Osteoblast (primary cell): ENCODE measurements around the gene BDH1. TPM values are rescaled to one million over a fixed set of nuclear protein-coding genes. Genes with fewer than 3 reads are reported as not detected.
A peak's percentile ranks its signal among the peaks of the same experiment; 100 is the strongest.
"Not testable (repeated sequence)": the region's sequence is repeated elsewhere in the genome, so short reads cannot be mapped to it uniquely, and the experiment has no call there.

Experiments used
- DNase-seq: peaks from one replicate; pipeline ENCODE4 v3.0.0; 2011; ENCODE audit warnings: low spot score, mixed read lengths; ENCODE audit not compliant: insufficient read length; ENCODE audit errors: missing footprints
- H2AFZ ChIP-seq: 2 replicates; pipeline ENCODE4 v1.6.0; 2011; ENCODE audit warnings: mild to moderate bottlenecking, low read length
- H3K27ac ChIP-seq: 2 replicates; pipeline ENCODE4 v1.5.1; 2011; ENCODE audit warnings: mild to moderate bottlenecking, low read depth, low read length, moderate library complexity
- H3K27me3 ChIP-seq: 2 replicates; pipeline ENCODE4 v1.6.0; 2012; ENCODE audit warnings: mild to moderate bottlenecking, control low read depth, inconsistent platforms, low read length, moderate library complexity; ENCODE audit not compliant: insufficient read depth
- H3K36me3 ChIP-seq: 2 replicates; pipeline ENCODE4 v1.5.1; 2011; ENCODE audit warnings: mild to moderate bottlenecking, low read length, control low read depth, moderate library complexity; ENCODE audit not compliant: insufficient read depth
- H3K4me1 ChIP-seq: 2 replicates; pipeline ENCODE4 v1.5.1; 2011; ENCODE audit warnings: mild to moderate bottlenecking, low read length, control low read depth, moderate library complexity; ENCODE audit not compliant: insufficient read depth
- H3K4me2 ChIP-seq: 2 replicates; pipeline ENCODE4 v1.6.0; 2011; ENCODE audit warnings: mild to moderate bottlenecking, low read length; ENCODE audit not compliant: insufficient read depth
- H3K4me3 ChIP-seq: fragments of 200-600 bp; sonication (generic); 3 replicates; pipeline ENCODE4 v1.5.1; 2012; ENCODE audit warnings: mild to moderate bottlenecking, low read length, inconsistent platforms; ENCODE audit not compliant: insufficient read depth
- H3K79me2 ChIP-seq: 2 replicates; pipeline ENCODE4 v1.6.0; 2012; ENCODE audit warnings: mild to moderate bottlenecking, low read length, control low read depth, inconsistent platforms; ENCODE audit not compliant: insufficient read depth
- H3K9me3 ChIP-seq: 2 replicates; pipeline ENCODE4 v1.5.1; 2011; ENCODE audit warnings: low read depth, low read length, control low read depth
- H4K20me1 ChIP-seq: 2 replicates; pipeline ENCODE4 v1.6.0; 2012; ENCODE audit warnings: mild to moderate bottlenecking, low read length, control low read depth; ENCODE audit not compliant: insufficient read depth
- total RNA-seq: library from RNA; depleted of rRNA; stranded (reverse); fragments of >200 nt; gene quantifications from 2 replicates; pipeline ENCODE4 v1.2.3, GENCODE V29; 2012
- TF ChIP-seq, protein P1 (sequence below): IDR thresholded peaks from 2 replicates; pipeline ENCODE4 v1.5.1; 2011; ENCODE audit warnings: mild to moderate bottlenecking, low read depth, low read length, moderate library complexity; ENCODE audit errors: extremely low read depth

BDH1 gene
- total RNA-seq, 1 donor, result 5.8 TPM

DNA sequence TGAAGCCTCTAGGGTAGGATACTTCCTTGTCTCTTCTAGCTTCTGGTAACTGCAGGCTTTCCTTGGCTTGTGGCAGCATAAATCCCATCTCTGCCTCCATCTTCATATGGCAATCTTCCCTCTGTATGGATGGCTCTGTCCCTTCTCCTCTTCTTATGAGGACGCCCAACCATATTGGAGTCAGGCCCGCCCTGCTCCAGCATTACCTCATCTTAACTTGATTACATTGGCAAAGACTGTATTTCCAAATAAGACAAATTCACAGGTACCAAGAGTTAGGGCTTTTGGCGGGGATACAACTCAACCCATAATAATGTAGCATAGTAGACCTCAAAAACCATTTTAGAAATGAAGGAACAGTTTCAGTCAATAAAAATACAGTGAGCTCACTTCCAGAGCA is 75.4 kb downstream of the BDH1 start:
- Histone ChIP-seq H3K79me2 (no peaks in the 10 kb centered on the region), H3K27me3 (no peaks in the 10 kb centered on the region), H3K4me1 (peaks cover 24% of the 10 kb centered on the region), H3K4me3 (no peak overlapping the region), H2AFZ (no peak overlapping the region), H4K20me1 (no peaks in the 10 kb centered on the region), H3K9me3 (no peaks in the 10 kb centered on the region), H3K4me2 (no peak overlapping the region), H3K36me3 (no peaks in the 10 kb centered on the region), H3K27ac (no peak overlapping the region)
- no peak for DNase-seq
- TF ChIP-seq, protein P1, sequence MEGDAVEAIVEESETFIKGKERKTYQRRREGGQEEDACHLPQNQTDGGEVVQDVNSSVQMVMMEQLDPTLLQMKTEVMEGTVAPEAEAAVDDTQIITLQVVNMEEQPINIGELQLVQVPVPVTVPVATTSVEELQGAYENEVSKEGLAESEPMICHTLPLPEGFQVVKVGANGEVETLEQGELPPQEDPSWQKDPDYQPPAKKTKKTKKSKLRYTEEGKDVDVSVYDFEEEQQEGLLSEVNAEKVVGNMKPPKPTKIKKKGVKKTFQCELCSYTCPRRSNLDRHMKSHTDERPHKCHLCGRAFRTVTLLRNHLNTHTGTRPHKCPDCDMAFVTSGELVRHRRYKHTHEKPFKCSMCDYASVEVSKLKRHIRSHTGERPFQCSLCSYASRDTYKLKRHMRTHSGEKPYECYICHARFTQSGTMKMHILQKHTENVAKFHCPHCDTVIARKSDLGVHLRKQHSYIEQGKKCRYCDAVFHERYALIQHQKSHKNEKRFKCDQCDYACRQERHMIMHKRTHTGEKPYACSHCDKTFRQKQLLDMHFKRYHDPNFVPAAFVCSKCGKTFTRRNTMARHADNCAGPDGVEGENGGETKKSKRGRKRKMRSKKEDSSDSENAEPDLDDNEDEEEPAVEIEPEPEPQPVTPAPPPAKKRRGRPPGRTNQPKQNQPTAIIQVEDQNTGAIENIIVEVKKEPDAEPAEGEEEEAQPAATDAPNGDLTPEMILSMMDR, result no peak

DNA sequence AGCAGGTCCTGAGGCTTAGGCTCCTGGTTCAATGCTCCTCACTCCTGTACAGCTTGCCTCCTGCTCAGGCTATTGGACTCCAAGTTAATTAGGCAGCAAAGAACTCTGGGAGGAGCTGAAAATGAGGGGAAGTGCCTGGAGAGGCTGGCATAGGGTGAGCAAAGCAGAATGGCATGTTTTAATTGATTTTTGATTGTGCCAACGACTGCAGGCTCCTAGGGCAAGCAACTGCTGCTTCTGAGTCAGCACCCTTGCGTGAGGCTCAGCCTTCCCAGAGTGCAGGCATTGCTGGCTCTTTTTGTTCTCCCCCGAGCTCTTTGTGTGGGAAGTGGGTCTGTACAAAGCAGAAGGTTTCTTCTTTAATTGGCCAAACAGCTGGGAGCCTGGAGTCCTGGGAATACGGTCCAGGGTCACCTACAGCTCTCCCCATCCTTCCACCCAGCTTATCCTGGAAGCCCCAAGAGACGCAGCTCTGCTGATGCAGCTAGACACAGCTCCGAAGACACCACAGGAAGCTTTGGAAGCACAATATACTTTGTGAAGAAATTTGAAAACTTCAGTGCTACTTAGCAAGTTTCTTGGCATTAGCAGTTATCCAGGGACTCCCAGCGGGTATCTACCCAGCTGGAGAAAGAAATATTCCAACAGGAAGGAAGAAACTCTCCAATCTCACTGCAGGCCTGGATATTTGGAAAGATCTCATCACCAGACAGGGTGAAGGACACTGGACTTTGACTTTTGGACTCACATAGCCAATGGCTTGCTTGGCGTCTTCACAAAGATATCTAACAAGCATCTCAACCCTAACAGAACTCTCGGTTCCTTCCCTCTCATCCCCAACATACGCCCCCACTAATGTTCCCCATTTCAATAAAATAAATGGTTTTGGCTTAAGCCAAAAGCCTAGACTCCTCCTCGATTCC is 76.8 kb downstream of the BDH1 start:
- Histone ChIP-seq H3K79me2 (no peaks in the 10 kb centered on the region), H3K27me3 (no peaks in the 10 kb centered on the region), H4K20me1 (no peaks in the 10 kb centered on the region), H3K4me3 (peak overlapping the region; percentile 35), H3K36me3 (no peaks in the 10 kb centered on the region), H3K9me3 (no peaks in the 10 kb centered on the region), H3K27ac (peak overlapping the region; percentile 99), H2AFZ (peak overlapping the region; percentile 89), H3K4me1 (peaks cover 24% of the 10 kb centered on the region), H3K4me2 (peak overlapping the region; percentile 76)
- DNase-seq, result peak; percentile 92
- TF ChIP-seq, protein P1, result no peak

DNA sequence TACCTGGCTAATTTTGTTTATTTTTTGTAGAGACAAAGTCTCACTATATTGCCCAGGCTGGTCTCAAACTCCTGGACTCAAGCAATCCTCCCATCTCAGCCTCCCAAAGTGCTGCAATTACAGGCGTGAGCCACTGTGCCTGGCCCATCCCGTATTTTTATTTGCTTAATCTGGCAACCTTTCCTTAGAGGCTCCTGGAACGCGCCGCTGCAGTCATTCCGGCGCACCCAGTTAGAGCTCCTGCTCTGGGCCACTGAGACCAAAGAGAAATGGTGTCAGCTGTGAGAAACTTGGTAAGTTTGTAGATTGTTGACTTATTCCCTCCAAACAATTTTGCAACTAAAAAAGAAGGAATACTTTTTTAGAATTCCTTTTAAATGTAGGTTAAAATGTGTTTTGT is 78.0 kb downstream of the BDH1 start:
- not testable (repeated sequence) for H3K9me3 ChIP-seq, H2AFZ ChIP-seq, H3K36me3 ChIP-seq, H3K27me3 ChIP-seq, DNase-seq, H4K20me1 ChIP-seq, H3K79me2 ChIP-seq, H3K4me3 ChIP-seq, H3K4me2 ChIP-seq
- peak overlapping the region; percentile 99 for H3K27ac ChIP-seq
- H3K4me1 ChIP-seq, result peaks cover 20% of the 10 kb centered on the region

DNA sequence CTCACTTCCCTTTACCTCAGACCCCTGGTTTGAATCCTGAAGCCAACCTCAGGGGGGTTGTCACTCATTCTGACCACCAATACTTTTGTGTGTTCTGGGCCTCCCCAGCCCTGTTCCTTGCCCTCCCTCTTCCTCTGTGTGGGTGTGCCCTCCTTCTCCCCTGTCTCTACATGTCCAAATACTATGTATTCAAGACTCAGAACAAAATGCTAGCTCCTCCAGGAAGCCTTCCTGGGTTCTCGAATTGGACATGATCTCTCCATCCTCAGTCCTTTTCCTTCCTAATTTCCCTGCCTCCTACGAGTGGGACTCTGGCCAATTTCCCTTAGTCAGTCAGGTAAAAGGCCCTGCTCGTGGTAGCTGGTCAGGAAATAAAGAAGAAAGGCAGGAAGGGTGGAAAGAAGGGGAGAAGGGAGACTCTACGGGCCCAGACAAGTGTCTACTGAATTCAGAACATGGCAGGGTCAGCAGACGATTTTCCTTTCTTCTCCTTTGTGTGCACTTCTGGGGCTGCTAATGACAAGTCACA is 79.7 kb downstream of the BDH1 start:
- H4K20me1 ChIP-seq, result no peaks in the 10 kb centered on the region
- no peaks in the 10 kb centered on the region for H3K36me3 ChIP-seq
- H3K4me1 ChIP-seq, result peaks cover 13% of the 10 kb centered on the region
- no peak overlapping the region for H3K4me2 ChIP-seq
- no peaks in the 10 kb centered on the region for H3K9me3 ChIP-seq
- DNase-seq, result no peak
- H3K27me3 ChIP-seq, result no peaks in the 10 kb centered on the region
- no peak overlapping the region for H3K27ac ChIP-seq
- H3K4me3 ChIP-seq, result no peak overlapping the region
- H2AFZ ChIP-seq, result no peak overlapping the region
- H3K79me2 ChIP-seq, result no peaks in the 10 kb centered on the region
- TF ChIP-seq, protein P1, result no peak
